ENCODE results near the gene ME2. TPM values are rescaled to one million over a fixed set of nuclear protein-coding genes. Genes with fewer than 3 reads are reported as not detected.

The ME2 gene
- total and polyA plus RNA-seq, 2 donors (not counting 3 experiments of a cell fraction or from before 2014, with no cell fraction given): 28.6 to 42.4 TPM

GRCh38 chr18:50992351-50992762, 113.4 kb downstream of the ME2 start:
- H3K4me2 ChIP-seq (ENCODE audit: insufficient read depth, low read length): no peak overlapping the region
- no peaks in the 10 kb centered on the region for H3K9me3 ChIP-seq (replicated peaks; ENCODE audit: control insufficient read depth, insufficient read depth, low read length)
- no peak overlapping the region for H3K4me3 ChIP-seq (replicated peaks in 1 of 3; ENCODE audit: insufficient read depth in 1 of 3, low read depth in 1 of 3, low read length in 3 of 3)
- intact Hi-C loops (cut with micrococcal nuclease): no loop called here
- H3K79me2 ChIP-seq (ENCODE audit: control insufficient read depth, insufficient read depth, low read length): no peaks in the 10 kb centered on the region
- H3K27me3 ChIP-seq (ENCODE audit: control insufficient read depth in 2 of 2, insufficient read depth in 2 of 2, low read length in 2 of 2): no peaks in the 10 kb centered on the region
- dilution Hi-C loops (cut with MboI; ENCODE audit: extremely low pct_ligation_motif_present, low sequenced_read_pairs): no loop called here
- H2AFZ ChIP-seq (ENCODE audit: low read depth, low read length): no peak overlapping the region
- no peaks in the 10 kb centered on the region for H3K36me3 ChIP-seq (ENCODE audit: control insufficient read depth in 2 of 2, extremely low read depth in 1 of 2, insufficient read depth in 2 of 2, low read length in 2 of 2)
- no peaks in the 10 kb centered on the region for H4K20me1 ChIP-seq (replicated peaks; ENCODE audit: control insufficient read depth, extremely low read depth, insufficient read depth, low read length)
- no peaks in the 10 kb centered on the region for H3K9me1 ChIP-seq (replicated peaks; ENCODE audit: control insufficient read depth, extremely low read depth, insufficient read depth, low read length)
- DNase-seq (ENCODE audit: low read depth, low spot score) (no peak), FAIRE-seq (no peak)
- no peak overlapping the region for H3K9ac ChIP-seq (replicated peaks; ENCODE audit: extremely low read depth, insufficient read depth, low read length)
- H3K4me1 ChIP-seq (ENCODE audit: control insufficient read depth, extremely low read depth, insufficient read depth, low read length): no peaks in the 10 kb centered on the region
- no TSS peak for BruUV-seq (replicated peaks)
- ChIA-PET CTCF (no interaction called here), POLR2A (no interaction called here)
- no peak overlapping the region for H3K27ac ChIP-seq (ENCODE audit: insufficient read depth, low read depth, low read length)
- TF ChIP-seq GATA2 (IDR thresholded peaks at IDR 0.05; ENCODE audit: insufficient read depth, insufficient read length, low read depth, low read length) (no peak), EZH2 (IDR thresholded peaks at IDR 0.05; ENCODE audit: borderline replicate concordance, low read depth, low read length, severe bottlenecking) (no peak), MYC (IDR thresholded peaks at IDR 0.05; ENCODE audit: low read depth, low read length) (no peak), POLR2A (IDR thresholded peaks at IDR 0.05; ENCODE audit: low read depth, low read length) (no peak), JUN (IDR thresholded peaks at IDR 0.05; ENCODE audit: borderline replicate concordance, insufficient read depth, insufficient read length, low read depth) (no peak), POLR2AphosphoS5 (IDR thresholded peaks at IDR 0.05; ENCODE audit: insufficient read depth, low read depth, low read length) (no peak)
- TF ChIP-seq, protein P1, sequence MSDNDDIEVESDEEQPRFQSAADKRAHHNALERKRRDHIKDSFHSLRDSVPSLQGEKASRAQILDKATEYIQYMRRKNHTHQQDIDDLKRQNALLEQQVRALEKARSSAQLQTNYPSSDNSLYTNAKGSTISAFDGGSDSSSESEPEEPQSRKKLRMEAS (IDR thresholded peaks at IDR 0.05; ENCODE audit: insufficient read depth, insufficient read length): no peak
- TF ChIP-seq, protein P2, sequence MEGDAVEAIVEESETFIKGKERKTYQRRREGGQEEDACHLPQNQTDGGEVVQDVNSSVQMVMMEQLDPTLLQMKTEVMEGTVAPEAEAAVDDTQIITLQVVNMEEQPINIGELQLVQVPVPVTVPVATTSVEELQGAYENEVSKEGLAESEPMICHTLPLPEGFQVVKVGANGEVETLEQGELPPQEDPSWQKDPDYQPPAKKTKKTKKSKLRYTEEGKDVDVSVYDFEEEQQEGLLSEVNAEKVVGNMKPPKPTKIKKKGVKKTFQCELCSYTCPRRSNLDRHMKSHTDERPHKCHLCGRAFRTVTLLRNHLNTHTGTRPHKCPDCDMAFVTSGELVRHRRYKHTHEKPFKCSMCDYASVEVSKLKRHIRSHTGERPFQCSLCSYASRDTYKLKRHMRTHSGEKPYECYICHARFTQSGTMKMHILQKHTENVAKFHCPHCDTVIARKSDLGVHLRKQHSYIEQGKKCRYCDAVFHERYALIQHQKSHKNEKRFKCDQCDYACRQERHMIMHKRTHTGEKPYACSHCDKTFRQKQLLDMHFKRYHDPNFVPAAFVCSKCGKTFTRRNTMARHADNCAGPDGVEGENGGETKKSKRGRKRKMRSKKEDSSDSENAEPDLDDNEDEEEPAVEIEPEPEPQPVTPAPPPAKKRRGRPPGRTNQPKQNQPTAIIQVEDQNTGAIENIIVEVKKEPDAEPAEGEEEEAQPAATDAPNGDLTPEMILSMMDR (IDR thresholded peaks at IDR 0.05; ENCODE audit: extremely low read depth in 1 of 2, insufficient read depth in 1 of 2, low read depth in 1 of 2, low read length in 2 of 2): no peak

Data from endothelial cell of umbilical vein (primary cell).